Smooth muscle cell (in vitro differentiated cells): Measurements from ENCODE around the gene NAALADL2. TPM values are rescaled to one million over a fixed set of nuclear protein-coding genes. Genes with fewer than 3 reads are reported as not detected.

Source experiments
- DNase-seq: peaks from one replicate; lab custom pipeline; 2025; ENCODE audit not compliant: unreplicated experiment; lab: John Stamatoyannopoulos, UW
- H2AFZ ChIP-seq: fragments of 200-600 bp; sonication (generic); 2 replicates; pipeline ENCODE4 v1.6.0; 2016; ENCODE audit warnings: antibody characterized with exemption, low read depth, mild to moderate bottlenecking
- H3F3A ChIP-seq: fragments of 200-600 bp; sonication (generic); 2 replicates; pipeline ENCODE4 v1.6.0; 2017; ENCODE audit warnings: antibody characterized with exemption, low read depth
- H3K27ac ChIP-seq: fragments of 200-600 bp; sonication (generic); 2 replicates; pipeline ENCODE4 v1.5.1; 2016; ENCODE audit warnings: low read depth, mild to moderate bottlenecking
- H3K27me3 ChIP-seq: fragments of 200-600 bp; sonication (generic); 2 replicates; pipeline ENCODE4 v1.6.1; 2016; ENCODE audit warnings: low read depth, mild to moderate bottlenecking
- H3K36me3 ChIP-seq: fragments of 200-600 bp; sonication (generic); 2 replicates; pipeline ENCODE4 v1.5.1; 2016; ENCODE audit warnings: low read depth
- H3K4me1 ChIP-seq: fragments of 200-600 bp; sonication (generic); 2 replicates; pipeline ENCODE4 v1.5.1; 2016; ENCODE audit warnings: low read depth
- H3K4me2 ChIP-seq: fragments of 200-600 bp; sonication (generic); 2 replicates; pipeline ENCODE4 v1.6.0; 2016; ENCODE audit warnings: mild to moderate bottlenecking
- H3K4me3 ChIP-seq: fragments of 200-600 bp; sonication (generic); 2 replicates; pipeline ENCODE4 v1.5.1; 2016; ENCODE audit warnings: mild to moderate bottlenecking
- H3K79me2 ChIP-seq: fragments of 200-600 bp; sonication (generic); 2 replicates; pipeline ENCODE4 v1.6.0; 2016; ENCODE audit warnings: low read depth, mild to moderate bottlenecking
- H3K9ac ChIP-seq: fragments of 200-600 bp; sonication (generic); 2 replicates; pipeline ENCODE4 v1.6.0; 2016; ENCODE audit warnings: low read depth
- H3K9me3 ChIP-seq: fragments of 200-600 bp; sonication (generic); replicated peaks from 2 replicates; pipeline ENCODE4 v1.5.1; 2016; ENCODE audit warnings: low read depth
- H4K20me1 ChIP-seq: fragments of 200-600 bp; sonication (generic); 2 replicates; pipeline ENCODE4 v1.6.0; 2016; ENCODE audit warnings: low read depth
- CTCF ChIP-seq: fragments of 200-600 bp; sonication (generic); IDR thresholded peaks from 2 replicates; pipeline ENCODE4 v1.5.1; 2017; ENCODE audit warnings: borderline replicate concordance, mild to moderate bottlenecking, antibody characterized with exemption; ENCODE audit not compliant: insufficient read depth, poor library complexity, severe bottlenecking
- WGBS: methylation state at CpG from one replicate; pipeline ENCODE4 v1.1.7; 2016; ENCODE audit warnings: low lambda C conversion rate; 5-methylcytosine and 5-hydroxymethylcytosine counted together
- polyA plus RNA-seq: library from polyadenylated mRNA; unstranded; fragments of >200 nt; fragmentation: Nextera tagmentation; extraction: Ambion mirVana; gene quantifications from 2 replicates; pipeline ENCODE4 v1.2.1, GENCODE V29; 2016
- total RNA-seq: library from RNA; depleted of rRNA; stranded (reverse); fragments of >200 nt; gene quantifications from 2 replicates; pipeline ENCODE4 v1.2.3, GENCODE V29; 2014

Gene NAALADL2
- total and polyA plus RNA-seq, 2 experiments from 2014 or later: 2.5 to 13.8 TPM

GRCh38 chr3:175009295-175009694 lies 150.2 kb downstream of the NAALADL2 start:
- no peaks in the 10 kb centered on the region for H3K27me3 ChIP-seq
- WGBS: 95% methylated on average over 2 of the region's 2 CpGs
- H3K4me3 ChIP-seq: no peak overlapping the region
- no peak overlapping the region for H2AFZ ChIP-seq
- DNase-seq: no peak
- no peak overlapping the region for H3K4me2 ChIP-seq
- no peaks in the 10 kb centered on the region for H4K20me1 ChIP-seq
- no peaks in the 10 kb centered on the region for H3K4me1 ChIP-seq
- H3F3A ChIP-seq: no peaks in the 10 kb centered on the region
- H3K9ac ChIP-seq: no peak overlapping the region
- no peaks in the 10 kb centered on the region for H3K79me2 ChIP-seq
- no peak overlapping the region for H3K27ac ChIP-seq
- no peaks in the 10 kb centered on the region for H3K9me3 ChIP-seq
- H3K36me3 ChIP-seq: no peaks in the 10 kb centered on the region
- TF ChIP-seq CTCF: no peak

- 84% methylated on average over 6 of the region's 6 CpGs for WGBS
- H3K4me2 ChIP-seq: no peak overlapping the region
- no peak overlapping the region for H3K4me3 ChIP-seq
Observed at GRCh38 chr3:175015056-175015635, 156.0 kb downstream of the NAALADL2 start.

GRCh38 chr3:175018946-175019727 lies 160.0 kb downstream of the NAALADL2 start:
- H3K9ac ChIP-seq: no peak overlapping the region
- WGBS: 83% methylated on average over 5 of the region's 5 CpGs
- no peak overlapping the region for H3K4me2 ChIP-seq
- no peak for TF ChIP-seq CTCF
- H3K4me1 ChIP-seq: no peaks in the 10 kb centered on the region
- no peaks in the 10 kb centered on the region for H3K27me3 ChIP-seq
- no peaks in the 10 kb centered on the region for H3K9me3 ChIP-seq
- H3K36me3 ChIP-seq: no peaks in the 10 kb centered on the region
- no peak for DNase-seq
- no peaks in the 10 kb centered on the region for H3F3A ChIP-seq
- H2AFZ ChIP-seq: no peak overlapping the region
- no peak overlapping the region for H3K27ac ChIP-seq
- H3K4me3 ChIP-seq: no peak overlapping the region
- no peaks in the 10 kb centered on the region for H3K79me2 ChIP-seq
- no peaks in the 10 kb centered on the region for H4K20me1 ChIP-seq

More at GRCh38 chr3:175015056-175015635, 156.0 kb downstream of the NAALADL2 start:
- no peak for TF ChIP-seq CTCF
- DNase-seq: no peak
- Histone ChIP-seq H3K79me2 (no peaks in the 10 kb centered on the region), H3K9ac (no peak overlapping the region), H3K9me3 (no peaks in the 10 kb centered on the region), H3K36me3 (no peaks in the 10 kb centered on the region), H3F3A (no peaks in the 10 kb centered on the region), H3K27ac (no peak overlapping the region), H2AFZ (no peak overlapping the region), H3K4me1 (no peaks in the 10 kb centered on the region), H3K27me3 (no peaks in the 10 kb centered on the region), H4K20me1 (no peaks in the 10 kb centered on the region)
